Fibroblast of skin of left quadriceps (primary cell): ENCODE measurements around the gene ZNF546.
A peak's percentile ranks its signal among the peaks of the same experiment; 100 is the strongest.

ENCODE experiments used
- DNase-seq, 2 experiments: peaks; one replicate each; pipeline ENCODE4 v3.0.0-alpha.2; 2013; ENCODE audit warnings: low read depth in 2 of 2

Gene ZNF546

DNA sequence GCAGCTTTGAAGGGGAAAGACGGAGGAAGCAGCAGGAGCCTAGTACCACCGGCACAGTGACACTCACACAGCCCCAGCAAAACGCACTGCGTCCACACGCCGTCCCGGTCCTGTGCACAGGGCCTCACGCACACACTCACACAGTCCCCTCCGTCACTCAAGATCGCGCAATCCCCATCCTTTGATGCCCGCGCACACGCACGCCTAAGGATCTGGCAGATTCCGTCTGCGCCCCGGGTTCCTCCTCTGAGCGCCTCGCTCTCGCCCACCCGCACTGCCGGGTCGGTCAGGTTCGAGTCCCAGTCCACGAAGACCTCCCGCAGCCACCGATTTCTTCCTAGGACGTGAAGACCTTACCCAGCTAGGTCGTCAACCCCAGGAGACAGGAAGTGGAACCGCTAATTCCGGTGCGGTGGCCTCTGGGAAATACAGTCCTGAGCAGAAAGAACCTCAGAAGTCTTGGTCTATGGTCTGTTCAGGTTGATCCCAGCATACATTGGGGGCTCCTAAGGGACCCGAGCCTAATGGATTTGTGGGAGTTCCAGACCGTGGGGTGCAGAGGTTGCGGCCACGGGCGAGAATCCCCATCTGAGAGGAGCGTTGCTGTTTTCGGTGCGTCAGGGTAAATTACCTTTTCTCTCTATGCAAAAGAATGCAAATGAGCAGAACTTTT is 59.1 kb downstream of the ZNF546 start, which contains the start of gene ZNF780B:
TSS of gene ZNF780B (minus strand) at position 400 of the 673 bp plus-strand sequence. CDS start 5,899 bp downstream, outside the sequence.
- DNase-seq, result peak; percentile 15 to 18

DNA sequence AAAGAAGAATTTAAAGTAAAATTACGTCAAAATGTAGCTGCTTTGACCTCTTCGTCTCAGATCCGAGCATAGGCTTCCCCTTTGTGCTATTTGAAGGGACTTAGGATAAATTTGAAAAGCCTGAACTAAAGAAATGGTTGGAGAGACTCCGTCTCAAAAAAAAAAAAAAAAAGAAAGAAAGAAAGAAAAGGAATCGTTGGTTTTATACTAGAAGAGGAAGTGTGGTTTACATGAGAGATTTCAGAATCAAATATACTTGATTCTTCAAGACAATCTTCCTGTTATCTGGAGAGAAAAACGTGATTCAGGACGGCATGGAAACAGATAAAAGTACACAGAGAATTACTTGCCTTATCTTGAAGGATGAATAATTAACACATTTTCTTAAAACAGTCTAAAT is 59.6 kb downstream of the ZNF546 start:
- no peak for DNase-seq

DNA sequence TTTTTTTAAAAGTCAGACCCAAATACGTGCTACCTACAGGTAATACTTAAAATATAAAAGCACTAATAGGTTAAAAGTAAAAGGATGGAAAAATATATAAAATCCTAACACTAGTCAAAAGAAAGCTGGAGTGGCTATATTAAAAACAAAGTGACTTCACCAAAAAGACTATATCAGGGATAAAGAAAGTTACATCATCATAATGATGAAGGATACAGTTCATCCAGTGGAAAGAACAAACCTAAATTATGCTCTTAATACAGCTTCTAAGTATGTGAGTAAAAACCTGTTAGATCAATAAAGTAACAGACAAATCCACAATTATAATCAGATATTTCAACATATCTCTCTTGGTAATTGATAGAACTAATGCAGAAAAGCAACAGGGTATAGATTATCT is 60.3 kb downstream of the ZNF546 start:
- no peak for DNase-seq

DNA sequence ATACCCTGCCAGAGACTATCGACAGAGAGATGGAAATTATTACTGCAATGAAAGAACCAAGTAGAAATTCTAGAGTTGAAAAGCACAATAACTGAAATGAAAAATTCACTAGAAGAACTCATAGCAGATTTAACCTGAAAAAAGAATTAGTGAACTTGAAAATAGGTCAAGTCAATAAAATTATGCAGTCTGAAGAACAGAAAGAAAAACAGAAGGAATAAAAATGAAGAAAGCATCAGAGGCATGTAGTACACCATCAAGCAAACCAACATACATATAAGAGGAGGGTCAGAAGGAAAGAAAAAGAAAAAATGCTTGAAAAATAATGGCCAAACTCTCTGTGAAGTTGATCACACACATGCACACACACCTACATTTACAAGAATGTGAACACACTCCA is 62.8 kb downstream of the ZNF546 start:
- no peak for DNase-seq

GRCh38 chr19:40070058-40070457 is 73.2 kb downstream of the ZNF546 start:
- no peak for DNase-seq
